Measurements from ENCODE around the gene MCTP1.

DNA sequence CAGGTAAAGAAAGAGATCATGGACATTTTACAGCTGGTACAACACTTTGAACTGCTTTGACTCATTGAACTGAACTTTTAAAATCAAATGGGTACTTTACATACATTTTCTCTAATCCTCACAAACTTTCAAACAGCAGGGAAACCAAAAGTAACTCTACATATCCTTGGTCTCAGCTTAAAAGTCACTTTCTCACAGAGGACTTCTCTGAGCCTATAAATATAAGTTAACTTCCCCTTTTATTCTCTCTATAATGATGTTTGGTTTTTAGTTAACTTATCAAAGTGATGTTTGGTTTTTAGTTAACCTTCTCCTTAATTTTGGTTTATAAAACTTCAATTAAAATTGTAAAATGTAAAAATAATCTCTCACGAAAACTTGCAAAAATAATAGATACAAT lies 209.8 kb downstream of the MCTP1 start:
- TF ChIP-seq POLR2AphosphoS5 (IDR thresholded peaks at IDR 0.05; ENCODE audit: borderline replicate concordance, low read depth, low read length) (no peak), EZH2 (IDR thresholded peaks at IDR 0.05) (no peak)
